Erythroblast (primary cell): ENCODE measurements around the gene OR1S2.

ENCODE experiments used
- GATA1 ChIP-seq: IDR thresholded peaks from 2 replicates; pipeline ENCODE4 v1.6.1; 2011; ENCODE audit warnings: low read depth, mild to moderate bottlenecking, control low read depth, low read length, moderate library complexity
- POLR2A ChIP-seq: IDR thresholded peaks from 2 replicates; pipeline ENCODE4 v1.6.1; 2011; ENCODE audit warnings: mild to moderate bottlenecking, low read length

DNA sequence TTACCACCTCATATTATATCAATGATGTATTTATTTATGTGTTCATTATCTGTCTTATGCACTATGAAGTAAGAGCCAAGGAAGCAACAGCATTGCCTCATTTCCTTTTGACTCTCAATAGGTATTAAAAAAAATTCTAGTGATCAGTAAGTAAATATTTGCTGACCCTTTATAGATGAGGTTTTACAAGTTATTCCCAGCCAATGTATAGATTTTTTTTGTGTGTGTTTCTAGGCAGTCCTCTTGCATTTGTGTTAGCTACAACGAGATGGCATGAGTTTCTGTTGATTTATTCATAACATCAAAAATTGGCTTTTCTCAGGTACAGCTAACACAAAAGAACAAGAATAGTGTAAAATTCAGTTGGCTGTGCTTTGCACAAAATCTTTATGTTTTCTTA lies 4.7 kb downstream of the OR1S2 start:
- TF ChIP-seq POLR2A (no peak), GATA1 (no peak)
